ENCODE data around the gene RPAP3.

DNA sequence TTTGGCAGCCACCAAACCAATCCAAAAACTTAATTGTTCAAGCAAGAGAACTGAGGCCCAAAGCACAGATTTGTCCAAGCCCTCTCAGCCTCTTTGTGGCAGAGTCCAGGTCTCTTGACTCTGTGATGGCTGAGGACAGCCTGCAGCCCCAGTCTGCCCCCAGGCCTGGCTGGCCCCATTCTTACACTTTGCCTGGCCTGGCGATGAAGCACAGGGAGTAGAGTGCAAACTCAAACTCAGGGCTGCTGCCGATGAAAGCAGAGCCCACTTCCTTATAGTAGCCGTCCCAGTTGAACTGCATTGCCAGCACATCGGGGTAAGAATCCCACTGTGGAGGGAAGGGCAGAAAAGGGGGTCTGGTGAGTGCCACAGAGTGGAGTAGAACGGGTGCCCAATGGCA lies 5.6 kb upstream of the RPAP3 start:
- TF ChIP-seq, protein P1, sequence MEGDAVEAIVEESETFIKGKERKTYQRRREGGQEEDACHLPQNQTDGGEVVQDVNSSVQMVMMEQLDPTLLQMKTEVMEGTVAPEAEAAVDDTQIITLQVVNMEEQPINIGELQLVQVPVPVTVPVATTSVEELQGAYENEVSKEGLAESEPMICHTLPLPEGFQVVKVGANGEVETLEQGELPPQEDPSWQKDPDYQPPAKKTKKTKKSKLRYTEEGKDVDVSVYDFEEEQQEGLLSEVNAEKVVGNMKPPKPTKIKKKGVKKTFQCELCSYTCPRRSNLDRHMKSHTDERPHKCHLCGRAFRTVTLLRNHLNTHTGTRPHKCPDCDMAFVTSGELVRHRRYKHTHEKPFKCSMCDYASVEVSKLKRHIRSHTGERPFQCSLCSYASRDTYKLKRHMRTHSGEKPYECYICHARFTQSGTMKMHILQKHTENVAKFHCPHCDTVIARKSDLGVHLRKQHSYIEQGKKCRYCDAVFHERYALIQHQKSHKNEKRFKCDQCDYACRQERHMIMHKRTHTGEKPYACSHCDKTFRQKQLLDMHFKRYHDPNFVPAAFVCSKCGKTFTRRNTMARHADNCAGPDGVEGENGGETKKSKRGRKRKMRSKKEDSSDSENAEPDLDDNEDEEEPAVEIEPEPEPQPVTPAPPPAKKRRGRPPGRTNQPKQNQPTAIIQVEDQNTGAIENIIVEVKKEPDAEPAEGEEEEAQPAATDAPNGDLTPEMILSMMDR (IDR thresholded peaks at IDR 0.05) = no peak
- no peak for TF ChIP-seq POLR2A (IDR thresholded peaks at IDR 0.05)

Measured in suprapubic skin (tissue), 3 donors.